Fibroblast of lung (primary cell): Measurements from ENCODE around the gene HMOX2. TPM values are rescaled to one million over a fixed set of nuclear protein-coding genes. Genes with fewer than 3 reads are reported as not detected.

Experiments
- DNase-seq, 2 donors: peaks; one replicate each; pipeline versions ENCODE4 v3.0.0 to v3.0.0-alpha.2; 2010; ENCODE audit warnings: low read depth in 2 of 2
- H2AFZ ChIP-seq: 2 replicates; pipeline ENCODE4 v1.5.1; 2012; ENCODE audit warnings: low read length, control low read depth, inconsistent platforms
- H3K27ac ChIP-seq: 2 replicates; pipeline ENCODE4 v1.5.1; 2011; ENCODE audit warnings: low read length, control low read depth; ENCODE audit not compliant: insufficient read depth
- H3K27me3 ChIP-seq: 2 replicates; pipeline ENCODE4 v1.5.1; 2011; ENCODE audit warnings: mild to moderate bottlenecking, low read length; ENCODE audit not compliant: control insufficient read depth, insufficient read depth
- H3K36me3 ChIP-seq: 2 replicates; pipeline ENCODE4 v1.5.1; 2011; ENCODE audit warnings: low read length; ENCODE audit not compliant: control insufficient read depth, insufficient read depth
- H3K4me1 ChIP-seq: 2 replicates; pipeline ENCODE4 v1.5.1; 2011; ENCODE audit warnings: low read length; ENCODE audit not compliant: control insufficient read depth, insufficient read depth; ENCODE audit errors: extremely low read depth
- H3K4me2 ChIP-seq: 2 replicates; pipeline ENCODE4 v1.5.1; 2011; ENCODE audit warnings: low read length, control low read depth; ENCODE audit not compliant: insufficient read depth; ENCODE audit errors: extremely low read depth
- H3K4me3 ChIP-seq, 4 experiments: fragments of 200-600 bp in 1 of 4; sonication (generic) in 1 of 4; replicated peaks in 1 of 4; 2 replicates each; pipeline ENCODE4 v1.5.1; 2011 to 2016; ENCODE audit warnings: low read length in 4 of 4, low read depth in 3 of 4, mild to moderate bottlenecking in 3 of 4, control low read depth in 2 of 4, inconsistent platforms in 1 of 4, mixed read lengths in 1 of 4; ENCODE audit not compliant: insufficient read depth in 1 of 4; ENCODE audit errors: control extremely low read depth in 1 of 4
- H3K79me2 ChIP-seq: 2 replicates; pipeline ENCODE4 v1.5.1; 2012; ENCODE audit warnings: mild to moderate bottlenecking, low read length, inconsistent platforms; ENCODE audit not compliant: control insufficient read depth, insufficient read depth
- H3K9ac ChIP-seq: 2 replicates; pipeline ENCODE4 v1.5.1; 2011; ENCODE audit warnings: mild to moderate bottlenecking, low read length, control low read depth; ENCODE audit not compliant: insufficient read depth
- H3K9me3 ChIP-seq: 2 replicates; pipeline ENCODE4 v1.5.1; 2012; ENCODE audit warnings: low read depth, low read length; ENCODE audit not compliant: control insufficient read depth, insufficient read depth
- H4K20me1 ChIP-seq: 2 replicates; pipeline ENCODE4 v1.5.1; 2011; ENCODE audit warnings: low read length; ENCODE audit not compliant: control insufficient read depth, insufficient read depth; ENCODE audit errors: extremely low read depth
- CTCF ChIP-seq, 2 donors: IDR thresholded peaks in 1 of 2; conservative IDR thresholded peaks in 1 of 2; 1 replicate in 1 of 2; 2 replicates in 1 of 2; pipeline ENCODE4 v1.5.1; 2011 to 2012; ENCODE audit warnings: low read length in 2 of 2, control low read depth in 1 of 2, inconsistent platforms in 1 of 2, low read depth in 1 of 2, mild to moderate bottlenecking in 1 of 2
- EZH2 ChIP-seq: IDR thresholded peaks from 2 replicates; pipeline ENCODE4 v1.5.1; 2012; ENCODE audit warnings: low read length, control low read depth, mild to moderate bottlenecking; ENCODE audit errors: missing control alignments
- polyA plus RNA-seq, 2 donors: library from polyadenylated mRNA; depleted of rRNA in 1 of 2; stranded (reverse) in 1 of 2; unstranded in 1 of 2; fragments of >200 nt; gene quantifications; 2 replicates each; pipeline ENCODE4 v1.2.1, GENCODE V29; 2011 to 2012; ENCODE audit warnings: missing spikeins in 1 of 2
- total RNA-seq: library from RNA; depleted of rRNA; stranded (reverse); fragments of >200 nt; gene quantifications from 2 replicates; pipeline ENCODE4 v1.2.1, GENCODE V29; 2014

HMOX2 gene
- total and polyA plus RNA-seq, 2 donors (not counting 1 experiment from before 2014, with no cell fraction given), result 40.0 to 45.7 TPM

- Histone ChIP-seq H3K4me2 (no peak overlapping the region), H4K20me1 (no peaks in the 10 kb centered on the region), H3K4me3 (no peak overlapping the region), H3K9me3 (no peaks in the 10 kb centered on the region), H3K79me2 (no peaks in the 10 kb centered on the region), H3K27me3 (no peaks in the 10 kb centered on the region), H3K4me1 (no peaks in the 10 kb centered on the region), H3K27ac (no peak overlapping the region), H2AFZ (no peak overlapping the region), H3K9ac (no peak overlapping the region), H3K36me3 (no peaks in the 10 kb centered on the region)
- no peak for DNase-seq
- TF ChIP-seq EZH2 (no peak), CTCF (conservative IDR thresholded peaks at IDR 0.05 in 1 of 2, IDR thresholded peaks at IDR 0.05 in 1 of 2; ENCODE audit: low read depth in 1 of 2, low read length in 2 of 2) (no peak)
Observed at GRCh38 chr16:4533490-4533889, 57.3 kb downstream of the HMOX2 start.

GRCh38 chr16:4534151-4534790 is 58.1 kb downstream of the HMOX2 start:
- H3K4me1 ChIP-seq, result no peaks in the 10 kb centered on the region
- H2AFZ ChIP-seq, result no peak overlapping the region
- H3K9ac ChIP-seq, result no peak overlapping the region
- H3K27ac ChIP-seq, result no peak overlapping the region
- no peaks in the 10 kb centered on the region for H3K79me2 ChIP-seq
- H3K4me3 ChIP-seq, result no peak overlapping the region
- H3K4me2 ChIP-seq, result no peak overlapping the region
- H3K36me3 ChIP-seq, result no peaks in the 10 kb centered on the region
- H3K27me3 ChIP-seq, result no peaks in the 10 kb centered on the region
- no peak for DNase-seq
- no peak for TF ChIP-seq EZH2
- H4K20me1 ChIP-seq, result no peaks in the 10 kb centered on the region
- no peaks in the 10 kb centered on the region for H3K9me3 ChIP-seq

- Histone ChIP-seq H3K9me3 (no peaks in the 10 kb centered on the region), H4K20me1 (no peaks in the 10 kb centered on the region), H3K27ac (no peak overlapping the region), H2AFZ (no peak overlapping the region), H3K79me2 (no peaks in the 10 kb centered on the region), H3K4me1 (no peaks in the 10 kb centered on the region), H3K4me2 (no peak overlapping the region), H3K4me3 (no peak overlapping the region), H3K9ac (no peak overlapping the region), H3K27me3 (no peaks in the 10 kb centered on the region), H3K36me3 (no peaks in the 10 kb centered on the region)
- DNase-seq, result no peak
- no peak for TF ChIP-seq CTCF (conservative IDR thresholded peaks at IDR 0.05 in 1 of 2, IDR thresholded peaks at IDR 0.05 in 1 of 2; ENCODE audit: low read depth in 1 of 2, low read length in 2 of 2)
- no peak for TF ChIP-seq EZH2
Observed at GRCh38 chr16:4535627-4536108, 59.5 kb downstream of the HMOX2 start.
